OCI-LY3 (cell line): Measurements from ENCODE around the gene PPP1R7.
"Not testable (repeated sequence)": the region's sequence is repeated elsewhere in the genome, so short reads cannot be mapped to it uniquely, and the experiment has no call there.

ENCODE experiments used
- H2AFZ ChIP-seq: fragments of 200-600, 300-600 bp; shearing (Covaris generic); 2 replicates; pipeline ENCODE4 v1.6.0; 2014; ENCODE audit warnings: antibody characterized with exemption, low read depth, low read length
- H3K27ac ChIP-seq: fragments of 200-600, 300-600 bp; sonication (generic); 2 replicates; pipeline ENCODE4 v1.5.1; 2014; ENCODE audit warnings: mild to moderate bottlenecking, low read length, moderate library complexity, mixed read lengths
- H3K27me3 ChIP-seq: fragments of 200-600, 300-600 bp; sonication (generic); 2 replicates; pipeline ENCODE4 v1.6.1; 2014; ENCODE audit warnings: low read depth, low read length, mixed read lengths
- H3K36me3 ChIP-seq: fragments of 200-600, 300-600 bp; sonication (generic); replicated peaks from 2 replicates; pipeline ENCODE3; 2014; ENCODE audit warnings: low read depth, low read length, mixed read lengths
- H3K4me1 ChIP-seq: fragments of 300-600, 200-600 bp; sonication (generic); 2 replicates; pipeline ENCODE4 v1.6.1; 2014; ENCODE audit warnings: low read length, mixed read lengths
- H3K4me2 ChIP-seq: fragments of 200-600, 300-600 bp; sonication (generic); 2 replicates; pipeline ENCODE4 v1.6.1; 2014; ENCODE audit warnings: low read length, mixed read lengths
- H3K4me3 ChIP-seq: fragments of 300-600, 200-600 bp; sonication (generic); 2 replicates; pipeline ENCODE4 v1.5.1; 2014; ENCODE audit warnings: antibody characterized with exemption, mild to moderate bottlenecking, low read length, moderate library complexity
- H3K79me2 ChIP-seq: fragments of 300-600, 200-600 bp; shearing (Covaris generic); 2 replicates; pipeline ENCODE4 v1.6.1; 2014; ENCODE audit warnings: mild to moderate bottlenecking, low read length, mixed read lengths
- H3K9ac ChIP-seq: fragments of 300-600, 200-600 bp; shearing (Covaris generic); 2 replicates; pipeline ENCODE4 v1.6.0; 2014; ENCODE audit warnings: mild to moderate bottlenecking, low read length, moderate library complexity
- H3K9me3 ChIP-seq: fragments of 200-600, 300-600 bp; shearing (Covaris generic); 2 replicates; pipeline ENCODE4 v1.6.1; 2014; ENCODE audit warnings: low read length, mixed read lengths; ENCODE audit not compliant: insufficient read depth
- H4K20me1 ChIP-seq: fragments of 200-600, 300-600 bp; sonication (generic); 2 replicates; pipeline ENCODE4 v1.6.1; 2016; ENCODE audit warnings: low read length, mixed read lengths; ENCODE audit not compliant: insufficient read depth
- CTCF ChIP-seq: fragments of 200-600, 300-600 bp; sonication (generic); IDR thresholded peaks from 2 replicates; pipeline ENCODE4 v1.5.1; 2014; ENCODE audit warnings: antibody characterized with exemption, low read length, low read depth
- EZH2phosphoT487 ChIP-seq: fragments of 200-600 bp; shearing (Covaris generic); IDR thresholded peaks from 2 replicates; pipeline ENCODE4 v1.6.1; 2018; ENCODE audit warnings: antibody characterized with exemption, mixed run types, low read depth

Gene PPP1R7

GRCh38 chr2:241149925-241150659 is at the start of gene PPP1R7:
Gene PPP1R7, plus strand, starts transcription at chr2:241150467. Its CDS starts 29 bp downstream, at chr2:241150496.
- no peak for TF ChIP-seq EZH2phosphoT487
- peak; percentile 39 for TF ChIP-seq CTCF
- Histone ChIP-seq H3K4me3 (peak within 1 kb of the TSS; percentile 99), H3K4me1 (peaks cover 29% of the 10 kb centered on the region), H2AFZ (no peak within 1 kb of the TSS), H3K27me3 (no peaks in the 10 kb centered on the region), H3K9me3 (no peaks in the 10 kb centered on the region), H3K79me2 (peaks cover 75% of the 10 kb centered on the region), H3K9ac (peak within 1 kb of the TSS; percentile 96), H3K27ac (peak within 1 kb of the TSS; percentile 57), H3K4me2 (peak within 1 kb of the TSS; percentile 98), H4K20me1 (0 out of 2 replicates have a peak, but pooled peaks cover 4% of the 10 kb centered on the region), H3K36me3 (no peaks in the 10 kb centered on the region)

GRCh38 chr2:241102239-241102803 is 47.9 kb upstream of the PPP1R7 start, which contains the start of gene MTERF4:
Gene MTERF4, minus strand, starts transcription at chr2:241102287. Its CDS starts 14 bp downstream, at chr2:241102273.
- no peaks in the 10 kb centered on the region for H3K9me3 ChIP-seq
- peak within 1 kb of the TSS; percentile 67; the same call in 1 of the 2 replicates for H2AFZ ChIP-seq
- no peaks in the 10 kb centered on the region for H3K27me3 ChIP-seq
- TF ChIP-seq CTCF, result no peak
- TF ChIP-seq EZH2phosphoT487, result no peak
- peaks cover 40% of the 10 kb centered on the region for H3K36me3 ChIP-seq
- peak within 1 kb of the TSS; percentile 89 for H3K4me2 ChIP-seq
- peaks cover 6% of the 10 kb centered on the region; the same call in 1 of the 2 replicates for H4K20me1 ChIP-seq
- H3K79me2 ChIP-seq, result peaks cover 64% of the 10 kb centered on the region
- H3K4me3 ChIP-seq, result peak within 1 kb of the TSS; percentile 85
- H3K4me1 ChIP-seq, result peaks cover 46% of the 10 kb centered on the region
- peak within 1 kb of the TSS; percentile 98 for H3K9ac ChIP-seq
- H3K27ac ChIP-seq, result peak within 1 kb of the TSS; percentile 89

- no peaks in the 10 kb centered on the region for H3K9me3 ChIP-seq
- H2AFZ ChIP-seq, result no peak overlapping the region
- no peaks in the 10 kb centered on the region for H3K27me3 ChIP-seq
- peak overlapping the region; percentile 85 for H3K4me3 ChIP-seq
- H3K36me3 ChIP-seq, result peaks cover 40% of the 10 kb centered on the region
- peak overlapping the region; percentile 89 for H3K4me2 ChIP-seq
- peaks cover 37% of the 10 kb centered on the region for H3K4me1 ChIP-seq
- H4K20me1 ChIP-seq, result peaks cover 5% of the 10 kb centered on the region; the same call in 1 of the 2 replicates
- no peak for TF ChIP-seq CTCF
- H3K27ac ChIP-seq, result peak overlapping the region; percentile 89
- H3K9ac ChIP-seq, result peak overlapping the region; percentile 98
- H3K79me2 ChIP-seq, result peaks cover 56% of the 10 kb centered on the region
Observed at GRCh38 chr2:241103176-241103595, 47.1 kb upstream of the PPP1R7 start.

- H3K9ac ChIP-seq, H3K4me3 ChIP-seq, H3K27me3 ChIP-seq, H3K4me2 ChIP-seq, H2AFZ ChIP-seq, H3K27ac ChIP-seq, H4K20me1 ChIP-seq, H3K9me3 ChIP-seq: not testable (repeated sequence)
- peaks cover 53% of the 10 kb centered on the region for H3K79me2 ChIP-seq
- H3K4me1 ChIP-seq, result peaks cover 23% of the 10 kb centered on the region
- H3K36me3 ChIP-seq, result peaks cover 33% of the 10 kb centered on the region
Observed at GRCh38 chr2:241104611-241105010, 45.7 kb upstream of the PPP1R7 start.
